ENCODE data around the gene INHBE. TPM values are rescaled to one million over a fixed set of nuclear protein-coding genes. Genes with fewer than 3 reads are reported as not detected.

INHBE gene
- total RNA-seq, 1 experiment from 2014 or later: 5.0 TPM

GRCh38 chr12:57441846-57442427, 13.2 kb upstream of the INHBE start:
- peaks cover 10% of the 10 kb centered on the region for H3K36me3 Mint-ChIP-seq

More at GRCh38 chr12:57441846-57442427, 13.2 kb upstream of the INHBE start:
- ATAC-seq: no peak
- Mint-ChIP-seq H3K27me3 (ENCODE audit: low read depth) (peaks cover 9% of the 10 kb centered on the region), H3K9me3 (peaks cover 12% of the 10 kb centered on the region), H3K4me3 (no peak overlapping the region), H3K4me1 (no peaks in the 10 kb centered on the region), H3K27ac (no peak overlapping the region)
- POLR2A ChIA-PET: no interaction called here
- no peak for DNase-seq (ENCODE audit: low spot score)
- CTCF ChIA-PET: interaction anchor here (1.6 kb wide), 1 partner anchor 11 kb away, joined by 4 read pairs; no protein-coding TSS in a partner anchor
- TF ChIP-seq ERG (CRISPR knock-in tag; IDR thresholded peaks at IDR 0.05): no peak
- no peak for TF ChIP-seq ZNF232 (CRISPR knock-in tag; IDR thresholded peaks at IDR 0.05)
- no peak for TF ChIP-seq AFF4 (CRISPR knock-in tag; IDR thresholded peaks at IDR 0.05; ENCODE audit: borderline replicate concordance)
- no peak for TF ChIP-seq NFYB (CRISPR knock-in tag; conservative IDR thresholded peaks at IDR 0.05; ENCODE audit: low read depth)
- no peak for TF ChIP-seq E2F4 (CRISPR knock-in tag; IDR thresholded peaks at IDR 0.05; ENCODE audit: borderline replicate concordance, low read depth)
- no peak for TF ChIP-seq ZNF532 (CRISPR knock-in tag; IDR thresholded peaks at IDR 0.05; ENCODE audit: borderline replicate concordance)
- TF ChIP-seq ETV6 (CRISPR knock-in tag; IDR thresholded peaks at IDR 0.05): no peak
- TF ChIP-seq MLX (CRISPR knock-in tag; IDR thresholded peaks at IDR 0.05): no peak
- TF ChIP-seq ZNF512 (CRISPR knock-in tag; IDR thresholded peaks at IDR 0.05; ENCODE audit: borderline replicate concordance): no peak
- no peak for TF ChIP-seq ZSCAN18 (CRISPR knock-in tag; IDR thresholded peaks at IDR 0.05)
- no peak for TF ChIP-seq IRF2 (CRISPR knock-in tag; IDR thresholded peaks at IDR 0.05; ENCODE audit: borderline replicate concordance, low read depth)
- TF ChIP-seq ZNF263 (CRISPR knock-in tag; IDR thresholded peaks at IDR 0.05; ENCODE audit: low read depth): no peak
- no peak for TF ChIP-seq FOXP4 (CRISPR knock-in tag; IDR thresholded peaks at IDR 0.05)
- TF ChIP-seq ZNF219 (CRISPR knock-in tag; IDR thresholded peaks at IDR 0.05; ENCODE audit: borderline replicate concordance): no peak
- TF ChIP-seq SMAD3 (CRISPR knock-in tag; IDR thresholded peaks at IDR 0.05; ENCODE audit: borderline replicate concordance): no peak
- no peak for TF ChIP-seq JAZF1 (CRISPR knock-in tag; IDR thresholded peaks at IDR 0.05)
